ENCODE data around the gene CCDC33.

GRCh38 chr15:74244822-74245341 lies 8.8 kb downstream of the CCDC33 start:
- TF ChIP-seq CTCF (IDR thresholded peaks at IDR 0.05), result no peak
- TF ChIP-seq POLR2AphosphoS5 (IDR thresholded peaks at IDR 0.05; ENCODE audit: low read depth, low read length), result no peak

Measured in Panc1 (cell line).